Measurements from ENCODE around the gene NPY2R.

Gene NPY2R

DNA sequence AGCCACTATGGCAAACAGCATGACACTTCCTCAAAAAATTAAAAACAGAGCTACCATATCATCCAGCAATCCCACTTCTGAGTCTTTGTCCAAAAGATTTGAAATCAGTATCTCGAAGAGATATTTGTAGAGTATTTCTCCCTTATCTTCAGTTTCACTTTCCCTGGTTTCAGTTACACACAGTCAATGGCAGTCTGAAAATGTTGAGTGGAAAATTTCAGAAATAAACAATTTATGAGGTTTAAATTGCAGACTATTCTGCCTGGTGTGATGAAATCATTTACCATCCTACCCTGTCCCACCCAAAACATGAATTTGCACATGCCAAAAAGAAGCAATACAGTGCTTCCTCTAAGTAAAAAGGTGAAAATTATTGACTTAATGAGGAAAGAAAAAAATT, 43.9 kb downstream of the NPY2R start:
- DNase-seq: no peak

DNA sequence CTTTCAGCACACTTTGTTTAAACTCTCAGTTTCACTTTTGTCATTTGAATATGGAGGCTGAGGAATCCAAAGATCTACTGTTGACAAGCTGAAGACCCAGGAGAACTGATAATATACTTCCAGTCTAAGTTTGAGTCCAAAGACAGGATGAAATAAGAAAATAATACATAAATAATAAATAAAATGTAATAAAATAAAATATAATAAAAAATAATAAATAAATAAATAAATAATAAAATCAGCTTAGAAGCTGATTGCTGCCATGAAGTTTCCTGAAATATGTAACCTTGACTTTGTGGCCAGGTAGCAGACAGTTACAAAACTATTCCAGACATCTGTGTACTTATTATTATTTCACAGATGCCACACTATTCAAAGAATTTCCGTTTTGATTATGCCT, 55.0 kb downstream of the NPY2R start:
- no peak for DNase-seq

DNA sequence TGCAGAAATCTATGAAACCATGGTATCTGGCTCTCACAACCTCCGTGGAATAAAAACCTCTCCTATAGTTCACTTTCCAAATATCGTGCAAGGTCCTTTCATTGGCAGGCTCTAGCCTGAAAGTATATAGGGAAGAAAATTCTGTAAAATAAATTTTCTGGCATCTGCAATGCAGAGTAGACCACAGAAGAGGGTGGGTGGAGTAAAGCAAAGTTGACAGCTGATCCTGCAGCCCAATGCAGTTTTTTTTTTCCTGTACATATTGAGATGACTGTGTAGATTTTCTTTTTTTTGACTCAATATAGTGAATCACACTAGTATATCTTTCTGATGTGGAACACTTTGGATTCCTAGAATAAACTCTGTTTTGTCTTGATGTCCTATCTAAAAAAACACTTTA, 56.7 kb downstream of the NPY2R start:
- no peak for DNase-seq

Data from CD4-positive, alpha-beta T cell treated with Interferon alpha-2 for 1 hour (primary cell).